HCT116 (cell line): Measurements from ENCODE around the gene TRDMT1. TPM values are rescaled to one million over a fixed set of nuclear protein-coding genes. Genes with fewer than 3 reads are reported as not detected.

Experiments
- ATAC-seq: fragments of 200-7000 bp; cut with Tn5 transposase; 2 replicates; pipeline ENCODE4 v1.9.1; 2020; ENCODE audit warnings: mild to moderate bottlenecking, moderate library complexity
- BruUV-seq: library from RNA; stranded (reverse); fragments of 400-500 nt; replicated peaks from 2 replicates; lab custom pipeline; 2021; lab: Mats Ljungman, UMichigan
- CTCF ChIA-PET: fragments of 300-600 bp; sonication (Branson Sonifier 250); formaldehyde crosslinking; loops from one replicate; lab custom pipeline; 2021; ENCODE audit warnings: antibody characterized with exemption; lab: Charles Lee
- POLR2A ChIA-PET: fragments of 300-600, 350-600 bp; sonication (Branson Sonifier 250); formaldehyde crosslinking; loops from one replicate; lab custom pipeline; 2021; ENCODE audit warnings: antibody characterized with exemption; lab: Charles Lee
- RAD21 ChIA-PET, 2 experiments: fragments of 300-600 bp; sonication (Branson Sonifier 250); formaldehyde crosslinking; loops; one replicate each; lab custom pipeline; 2023; ENCODE audit warnings: low total read pairs in 2 of 2; ENCODE audit not compliant: uncharacterized antibody in 2 of 2, unreplicated experiment in 2 of 2, low non-redundant PET in 1 of 2; lab: Charles Lee
- DNase-seq: peaks from one replicate; pipeline ENCODE4 v3.0.0-alpha.2; 2010; ENCODE audit warnings: low read depth, low spot score
- H2AFZ ChIP-seq: fragments of 200-600 bp; shearing (Covaris generic), sonication (generic); 2 replicates; pipeline ENCODE4 v1.6.1; 2017; ENCODE audit warnings: low read depth, mixed run types, mixed read lengths, antibody characterized with exemption, low read length; ENCODE audit not compliant: poor library complexity, severe bottlenecking
- H3K27ac ChIP-seq: 2 replicates; pipeline ENCODE4 v1.5.1; 2012; ENCODE audit warnings: low read depth, low read length
- H3K27me3 ChIP-seq: fragments of 200-600 bp; sonication (generic); 2 replicates; pipeline ENCODE4 v1.6.1; 2016; ENCODE audit warnings: mixed run types, low read length, mixed read lengths; ENCODE audit not compliant: insufficient read depth
- H3K36me3 ChIP-seq, 2 experiments: fragments of 200-500 bp in 1 of 2; fragments of 200-600 bp in 1 of 2; sonication (Bioruptor generic) in 1 of 2; sonication (generic) in 1 of 2; 2 replicates each; pipeline versions ENCODE4 v1.5.1 to v1.6.1; 2014 to 2016; ENCODE audit warnings: low read length in 2 of 2, inconsistent platforms in 1 of 2, mixed read lengths in 1 of 2, mixed run types in 1 of 2; ENCODE audit not compliant: insufficient read depth in 2 of 2, control insufficient read depth in 1 of 2
- H3K4me1 ChIP-seq, 2 experiments: fragments of 200-600 bp in 1 of 2; sonication (generic) in 1 of 2; 2 replicates each; pipeline versions ENCODE4 v1.5.1 to v1.6.1; 2012 to 2017; ENCODE audit warnings: low read length in 2 of 2, inconsistent platforms in 1 of 2, mild to moderate bottlenecking in 1 of 2, mixed read lengths in 1 of 2, mixed run types in 1 of 2, moderate library complexity in 1 of 2; ENCODE audit not compliant: insufficient read depth in 2 of 2, control insufficient read depth in 1 of 2
- H3K4me2 ChIP-seq: fragments of 200-600 bp; sonication (generic); 2 replicates; pipeline ENCODE4 v1.6.1; 2017; ENCODE audit warnings: mixed run types, low read length, mixed read lengths
- H3K4me3 ChIP-seq, 2 experiments: fragments of 200-600 bp in 1 of 2; sonication (generic) in 1 of 2; replicated peaks in 1 of 2; 2 replicates each; pipeline ENCODE4 v1.5.1; 2011 to 2016; ENCODE audit warnings: low read length in 2 of 2, control low read depth in 1 of 2, low read depth in 1 of 2, mild to moderate bottlenecking in 1 of 2, mixed read lengths in 1 of 2, mixed run types in 1 of 2
- H3K79me2 ChIP-seq: fragments of 200-600 bp; sonication (generic); 2 replicates; pipeline ENCODE4 v1.6.1; 2017; ENCODE audit warnings: mild to moderate bottlenecking, mixed run types, low read length, moderate library complexity, mixed read lengths; ENCODE audit not compliant: insufficient read depth
- H3K9ac ChIP-seq: fragments of 200-600 bp; sonication (generic); 2 replicates; pipeline ENCODE4 v1.6.1; 2016; ENCODE audit warnings: low read length, mixed read lengths
- H3K9me2 ChIP-seq: fragments of 200-600 bp; sonication (generic), shearing (Covaris generic); 2 replicates; pipeline ENCODE4 v1.6.1; 2017; ENCODE audit warnings: mixed run types, mild to moderate bottlenecking, moderate library complexity; ENCODE audit not compliant: insufficient read depth
- H3K9me3 ChIP-seq, 2 experiments: fragments of 200-500 bp in 1 of 2; fragments of 200-600 bp in 1 of 2; sonication (Bioruptor generic) in 1 of 2; sonication (generic) in 1 of 2; 2 replicates each; pipeline ENCODE4 v1.6.1; 2014 to 2017; ENCODE audit warnings: low read length in 2 of 2, mixed read lengths in 2 of 2, inconsistent platforms in 1 of 2, low read depth in 1 of 2, mild to moderate bottlenecking in 1 of 2, mixed run types in 1 of 2, moderate library complexity in 1 of 2; ENCODE audit not compliant: control insufficient read depth in 1 of 2, insufficient read depth in 1 of 2
- H4K20me1 ChIP-seq: fragments of 200-600 bp; sonication (generic), shearing (Covaris generic); 2 replicates; pipeline ENCODE4 v1.6.1; 2017; ENCODE audit warnings: mixed run types, mild to moderate bottlenecking, moderate library complexity; ENCODE audit not compliant: insufficient read depth
- CBX3 ChIP-seq: IDR thresholded peaks from 2 replicates; pipeline ENCODE4 v1.6.1; 2012; ENCODE audit warnings: low read depth
- CEBPB ChIP-seq: IDR thresholded peaks from 2 replicates; pipeline ENCODE4 v1.6.1; 2012; ENCODE audit warnings: low read depth
- CTCF ChIP-seq, 3 experiments: fragments of 200-600 bp in 1 of 3; sonication (generic) in 1 of 3; IDR thresholded peaks in 2 of 3; conservative IDR thresholded peaks in 1 of 3; 2 replicates each; pipeline ENCODE4 v1.5.1; 2012 to 2017; ENCODE audit warnings: low read depth in 2 of 3, low read length in 2 of 3, antibody characterized with exemption in 1 of 3, borderline replicate concordance in 1 of 3, control low read depth in 1 of 3, mild to moderate bottlenecking in 1 of 3, mixed read lengths in 1 of 3, mixed run types in 1 of 3, moderate library complexity in 1 of 3; ENCODE audit not compliant: insufficient read depth in 1 of 3
- EZH2phosphoT487 ChIP-seq: fragments of 200-600 bp; IDR thresholded peaks from 2 replicates; pipeline ENCODE4 v1.6.1; 2018; ENCODE audit warnings: antibody characterized with exemption, borderline replicate concordance
- FOSL1 ChIP-seq: IDR thresholded peaks from 2 replicates; pipeline ENCODE4 v1.6.1; 2012; ENCODE audit warnings: low read depth
- REST ChIP-seq: IDR thresholded peaks from 2 replicates; pipeline ENCODE4 v1.6.1; 2012; ENCODE audit warnings: low read depth
- SIN3A ChIP-seq: IDR thresholded peaks from 2 replicates; pipeline ENCODE4 v1.6.1; 2012; ENCODE audit warnings: low read depth
- TCF7L2 ChIP-seq: IDR thresholded peaks from 2 replicates; pipeline ENCODE4 v1.7.0; 2011; ENCODE audit warnings: borderline replicate concordance, inconsistent platforms; ENCODE audit not compliant: insufficient read depth, insufficient read length; ENCODE audit errors: extremely low read depth
- YY1 ChIP-seq: IDR thresholded peaks from 2 replicates; pipeline ENCODE4 v1.6.1; 2011; ENCODE audit warnings: low read length, low read depth, moderate library complexity, mild to moderate bottlenecking; ENCODE audit not compliant: insufficient replicate concordance; ENCODE audit errors: extremely low read depth
- intact Hi-C: fragments of 100-400 bp; cut with micrococcal nuclease; formaldehyde crosslinking; loops from 2 replicates; pipeline ENCODE4 v1.10.0; 2022
- total RNA-seq: library from RNA; stranded (reverse); gene quantifications from one replicate; pipeline ENCODE4 v1.2.1, GENCODE V29; 2021; ENCODE audit not compliant: unreplicated experiment

Gene TRDMT1
- total RNA-seq, 1 experiment from 2014 or later: 8.6 TPM

DNA sequence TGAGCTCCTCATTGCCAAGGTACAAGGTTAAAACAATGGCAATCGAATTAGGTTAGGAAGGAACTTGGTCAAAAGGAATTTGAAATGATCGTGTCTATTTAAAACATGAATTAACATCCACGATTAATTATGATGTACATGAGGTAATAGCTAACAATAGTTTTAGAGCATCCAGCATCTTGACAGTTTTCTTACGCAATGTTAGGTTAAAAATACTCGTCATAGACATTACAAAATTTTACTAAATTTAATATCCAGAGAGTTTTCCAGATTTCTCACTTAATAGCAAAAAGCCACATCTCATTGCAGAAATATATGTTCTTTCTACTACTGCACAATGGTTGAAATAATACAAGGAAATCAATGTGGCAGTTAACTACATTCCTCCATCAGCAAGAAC lies 94.5 kb downstream of the TRDMT1 start:
- DNase-seq: no peak
- POLR2A ChIA-PET: no interaction called here
- CTCF ChIA-PET: no interaction called here

More for the DNA sequence above, 94.5 kb downstream of the TRDMT1 start:
- H3K27ac ChIP-seq: no peak overlapping the region
- H3K4me2 ChIP-seq: no peak overlapping the region
- no peaks in the 10 kb centered on the region for H3K9me3 ChIP-seq
- ATAC-seq: no peak
- no peak overlapping the region for H3K4me3 ChIP-seq
- no TSS peak for BruUV-seq
- RAD21 ChIA-PET: no interaction called here
- no peak overlapping the region for H2AFZ ChIP-seq
- peaks cover 6 to 8% of the 10 kb centered on the region in 2 experiments; a peak in 3 of 4 replicates for H3K4me1 ChIP-seq
- H3K36me3 ChIP-seq: no peaks in the 10 kb centered on the region
- intact Hi-C loops: no loop called here
- no peaks in the 10 kb centered on the region for H3K27me3 ChIP-seq
- no peaks in the 10 kb centered on the region for H3K79me2 ChIP-seq
- H3K9ac ChIP-seq: no peak overlapping the region
- no peaks in the 10 kb centered on the region for H3K9me2 ChIP-seq
- TF ChIP-seq SIN3A (no peak), EZH2phosphoT487 (no peak), CBX3 (no peak), REST (no peak), FOSL1 (no peak), YY1 (no peak), CTCF (IDR thresholded peaks at IDR 0.05 in 2 of 3, conservative IDR thresholded peaks at IDR 0.05 in 1 of 3; ENCODE audit: borderline replicate concordance in 1 of 3, insufficient read depth in 1 of 3, low read depth in 2 of 3, low read length in 2 of 3) (no peak), TCF7L2 (no peak), CEBPB (no peak)
- TF ChIP-seq, all 23 proteins: peak for 0
- no peaks in the 10 kb centered on the region for H4K20me1 ChIP-seq
